ENCODE measurements around the gene PHACTR1. TPM values are rescaled to one million over a fixed set of nuclear protein-coding genes. Genes with fewer than 3 reads are reported as not detected.

PHACTR1 gene
- total RNA-seq, 1 donor from 2014 or later, result 28.1 TPM

Small RNAs within 50 kb of the gene (small RNA-seq; reads per million reads assigned to genes)
- gene RNU1-11P, result 1.2 reads per million, percentile 70 among the genes with 10 or more reads in this experiment
